DMS79 (cell line): ENCODE results near the gene GEMIN4.

Experiments used
- DNase-seq: peaks from one replicate; lab custom pipeline; 2025; lab: John Stamatoyannopoulos, UW

GEMIN4 gene

DNA sequence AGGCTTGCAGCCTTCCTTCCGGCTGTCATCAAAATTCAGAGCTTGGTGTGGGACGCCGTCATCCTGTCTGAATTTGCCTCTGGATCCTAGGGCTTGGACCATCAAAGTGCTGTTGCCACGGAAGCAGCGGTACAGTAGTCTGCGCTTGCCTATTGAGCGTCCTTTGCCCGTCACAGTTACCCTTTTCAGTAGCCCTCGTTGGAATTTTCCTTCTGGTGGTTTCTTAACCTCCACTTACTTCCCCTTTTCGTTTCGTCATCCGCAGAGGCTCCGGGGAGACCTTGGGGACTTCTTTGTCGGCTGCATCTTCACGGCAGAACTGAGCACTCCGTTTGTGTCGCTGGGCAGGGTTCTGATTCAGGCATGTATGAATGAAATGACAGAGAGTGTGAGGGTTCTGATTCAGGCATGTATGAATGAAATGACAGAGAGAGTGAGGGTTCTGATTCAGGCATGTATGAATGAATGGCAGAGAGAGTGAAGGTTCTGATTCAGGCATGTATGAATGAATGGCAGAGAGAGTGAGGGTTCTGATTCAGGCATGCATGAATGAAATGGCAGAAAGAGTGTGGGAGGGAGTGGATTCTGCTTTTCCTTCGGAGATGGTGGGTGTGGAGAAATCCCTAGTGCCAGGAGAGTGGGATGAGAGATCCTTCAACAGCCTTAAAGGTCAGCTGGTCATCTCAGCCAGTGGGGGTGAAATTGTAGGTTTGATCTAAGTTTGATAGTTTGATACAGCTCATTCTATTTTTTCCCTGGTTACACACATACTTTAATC, 11.6 kb downstream of the GEMIN4 start:
- no peak for DNase-seq

- DNase-seq, result no peak
Observed at GRCh38 chr17:737561-738113, 14.4 kb downstream of the GEMIN4 start.

DNA sequence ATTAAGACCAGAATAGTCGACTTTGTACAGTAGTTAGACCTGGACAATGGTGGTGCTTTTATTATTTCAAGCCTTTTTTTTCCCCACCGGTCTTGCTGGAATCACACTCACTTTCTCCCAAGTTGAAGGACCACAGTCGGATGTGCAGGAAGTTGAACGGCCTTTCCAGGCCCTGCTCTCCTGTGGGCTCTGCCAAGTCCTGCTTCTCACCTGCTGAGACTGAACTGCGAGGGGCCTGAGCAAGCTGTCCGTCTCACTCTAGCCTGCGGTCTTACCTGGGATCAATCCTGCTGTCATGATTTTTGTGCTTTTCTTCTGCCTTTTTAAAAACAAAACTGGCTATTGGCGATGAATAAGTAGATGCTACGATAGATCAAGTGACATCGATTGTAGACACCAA, 18.3 kb downstream of the GEMIN4 start:
- DNase-seq, result no peak

DNA sequence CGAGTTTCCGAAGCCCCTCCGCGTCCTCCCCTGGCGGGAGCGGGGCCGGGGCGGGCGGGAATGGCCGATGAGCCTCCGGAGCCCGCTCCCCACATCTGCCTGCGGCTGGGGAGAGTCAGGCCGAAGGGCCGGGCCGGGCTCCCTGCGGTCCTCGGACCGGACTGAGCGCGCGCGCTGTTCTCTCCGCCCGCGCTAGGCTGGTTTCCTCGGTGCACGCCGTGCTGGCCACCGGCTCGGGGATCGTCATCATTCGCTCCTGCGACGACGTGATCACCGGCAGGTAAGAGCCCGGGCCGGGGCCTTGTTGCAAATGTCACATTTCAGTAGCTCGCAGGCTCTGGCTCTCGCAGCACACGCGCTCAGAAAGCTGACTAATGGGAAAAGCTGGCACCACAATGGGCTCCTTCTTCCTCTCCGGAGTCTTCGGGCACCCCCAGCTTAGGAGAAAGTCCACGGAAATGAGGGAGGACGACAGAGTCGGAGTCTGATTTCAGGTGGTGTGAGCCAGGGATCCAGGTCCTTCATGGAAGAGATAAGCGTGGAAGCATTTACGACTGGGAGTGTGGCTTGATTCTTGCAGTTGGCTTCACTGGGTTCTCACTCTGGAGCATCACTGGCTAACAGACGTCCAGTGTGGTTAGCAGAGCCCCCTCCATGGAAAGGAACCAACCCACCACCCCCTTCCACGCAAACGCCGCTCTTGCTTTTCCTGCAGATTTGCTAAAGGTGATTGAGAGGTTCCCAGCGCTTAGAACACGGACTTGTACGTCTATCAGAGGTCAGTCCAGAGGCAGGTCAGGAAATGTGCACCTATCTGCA, 19.0 kb downstream of the GEMIN4 start:
- no peak for DNase-seq

- DNase-seq, result no peak
Observed at GRCh38 chr17:732067-732901, 19.8 kb downstream of the GEMIN4 start, which contains the start of gene TLCD3A. TLCD3A (plus strand) TSS chr17:732596; CDS start chr17:732648, 52 bp downstream.

GRCh38 chr17:731644-732066, 20.4 kb downstream of the GEMIN4 start:
- DNase-seq, result no peak

- DNase-seq, result no peak
Observed at GRCh38 chr17:728911-729310, 23.2 kb downstream of the GEMIN4 start.

DNA sequence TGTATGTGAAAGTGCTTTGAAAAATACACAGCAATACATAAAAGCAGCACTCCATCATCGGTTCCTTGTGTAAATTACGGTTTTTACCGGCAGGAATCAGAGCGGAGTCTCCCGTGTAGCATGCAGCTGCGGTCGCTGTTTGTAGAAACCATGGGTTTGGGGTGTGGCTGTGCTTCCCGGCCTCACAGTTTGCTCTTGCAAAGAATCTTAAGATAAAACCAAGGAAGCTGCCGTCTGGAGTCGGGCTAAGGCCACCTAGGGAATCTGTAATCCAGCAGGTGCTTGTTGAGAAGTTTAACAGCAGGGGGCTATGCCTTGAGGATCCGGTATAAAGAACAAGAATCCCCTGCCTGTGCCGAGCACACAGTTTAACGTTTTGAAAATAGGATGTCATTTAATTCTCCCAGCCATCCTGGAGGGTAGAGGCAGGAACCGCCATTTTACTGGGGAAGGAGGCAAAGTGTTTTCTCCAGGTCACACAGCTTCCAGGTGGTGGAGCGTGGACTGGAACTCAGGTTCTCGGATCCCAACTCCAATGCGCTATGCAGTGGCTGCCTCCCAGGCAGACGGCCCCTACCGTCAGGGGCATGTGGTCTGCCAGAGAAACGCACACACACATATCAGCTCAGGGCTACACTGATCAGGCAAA, 25.7 kb downstream of the GEMIN4 start:
- DNase-seq, result no peak

- DNase-seq, result no peak
Observed at GRCh38 chr17:725746-726145, 26.3 kb downstream of the GEMIN4 start.

- no peak for DNase-seq
Observed at GRCh38 chr17:725084-725483, 27.0 kb downstream of the GEMIN4 start.

GRCh38 chr17:721540-721937, 30.5 kb downstream of the GEMIN4 start:
- DNase-seq, result no peak

DNA sequence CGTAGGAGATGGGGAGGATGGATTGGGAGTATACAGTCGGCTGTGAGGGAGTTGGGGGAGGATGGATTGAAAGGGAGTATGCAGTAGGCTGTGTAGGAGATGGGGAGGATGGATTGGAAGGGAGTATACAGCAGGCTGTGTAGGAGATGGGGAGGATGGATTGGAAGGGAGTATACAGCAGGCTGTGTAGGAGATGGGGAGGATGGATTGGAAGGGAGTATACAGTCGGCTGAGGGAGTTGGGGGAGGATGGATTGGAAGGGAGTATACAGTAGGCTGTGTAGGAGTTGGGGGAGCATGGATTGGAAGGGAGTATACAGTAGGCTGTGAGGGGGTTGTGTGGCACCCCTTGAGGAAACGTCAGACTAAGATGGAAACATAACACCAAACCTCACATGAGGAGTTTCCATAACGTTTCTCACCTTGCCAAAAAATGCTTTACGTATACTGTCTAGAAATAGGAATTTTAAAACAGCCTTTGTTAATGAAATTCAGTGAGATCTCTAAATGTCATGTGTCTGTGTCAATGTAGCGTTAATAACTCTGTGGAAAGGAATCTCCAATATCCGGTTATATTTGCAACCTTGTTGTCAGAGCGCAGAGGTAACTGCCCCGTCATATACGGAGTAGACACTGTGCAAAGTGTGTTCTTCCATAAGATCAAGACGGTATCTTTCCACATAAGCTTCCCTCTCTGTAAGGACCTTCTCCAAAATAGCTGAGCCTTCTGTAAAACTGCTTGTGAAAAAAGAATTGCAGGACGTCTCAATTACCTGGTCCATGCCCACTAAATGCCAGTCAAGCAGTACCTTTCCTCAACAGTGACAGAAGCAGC, 31.1 kb downstream of the GEMIN4 start:
- no peak for DNase-seq

GRCh38 chr17:718075-718474, 34.0 kb downstream of the GEMIN4 start:
- DNase-seq, result no peak

GRCh38 chr17:708132-708531, 43.9 kb downstream of the GEMIN4 start:
- DNase-seq, result no peak

GRCh38 chr17:705863-706262, 46.2 kb downstream of the GEMIN4 start:
- no peak for DNase-seq

- peak; percentile 24 for DNase-seq
Observed at GRCh38 chr17:705011-705410, 47.1 kb downstream of the GEMIN4 start.

- DNase-seq, result peak; percentile 24
Observed at GRCh38 chr17:704111-704864, 47.8 kb downstream of the GEMIN4 start.

DNA sequence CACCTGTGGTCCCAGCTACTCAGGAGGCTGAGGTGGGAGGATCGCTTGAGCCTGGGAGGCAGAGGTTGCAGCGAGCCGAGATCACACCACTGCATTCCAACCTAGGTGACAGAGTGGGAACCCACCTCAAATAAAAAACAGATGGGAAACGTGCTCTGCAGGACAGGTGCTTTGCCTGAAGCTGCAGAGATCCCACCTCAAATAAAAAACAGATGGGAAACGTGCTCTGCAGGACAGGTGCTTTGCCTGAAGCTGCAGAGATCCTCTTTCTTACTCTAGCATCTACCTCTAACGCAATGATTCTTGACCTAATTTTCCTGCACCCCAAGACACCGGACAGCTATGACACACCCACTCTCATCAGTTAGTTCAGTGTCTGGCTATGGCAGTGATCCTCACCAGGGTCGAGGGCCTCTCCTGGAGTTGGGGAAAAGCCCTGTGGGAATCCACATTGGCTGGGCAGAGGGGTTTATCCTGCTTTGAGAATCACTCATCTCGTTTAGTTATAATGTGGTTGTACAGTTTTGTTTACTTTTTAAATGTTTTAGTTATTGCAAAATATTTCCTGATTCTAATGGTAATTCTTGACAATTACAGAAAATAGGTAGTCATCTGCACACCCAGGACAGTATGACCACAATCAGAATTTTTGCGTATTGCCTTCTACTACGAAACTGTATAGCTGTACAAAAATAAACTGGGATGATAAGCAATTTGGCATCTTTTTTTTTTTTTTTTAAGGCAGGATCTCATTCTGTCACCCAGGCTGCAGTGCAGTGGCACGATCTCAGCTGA, 48.8 kb downstream of the GEMIN4 start:
- no peak for DNase-seq

- no peak for DNase-seq
Observed at GRCh38 chr17:700504-701094, 51.5 kb downstream of the GEMIN4 start.
